OCI-LY7 (cell line): Measurements from ENCODE around the gene PUM2.

Experiments used
- CTCF ChIP-seq: fragments of 200-600 bp; sonication (generic); conservative IDR thresholded peaks from 2 replicates; pipeline ENCODE4 v1.5.1; 2014; ENCODE audit warnings: mild to moderate bottlenecking, antibody characterized with exemption, low read length, moderate library complexity, mixed read lengths
- EZH2phosphoT487 ChIP-seq: fragments of 200-600 bp; sonication (generic); IDR thresholded peaks from 2 replicates; pipeline ENCODE4 v1.6.1; 2018; ENCODE audit warnings: low read depth, borderline replicate concordance, mild to moderate bottlenecking, mixed run types, antibody characterized with exemption, low read length, moderate library complexity, mixed read lengths

- TF ChIP-seq CTCF (no peak), EZH2phosphoT487 (no peak)
These were observed 27.7 kb upstream of the PUM2 start for GRCh38 chr2:20378341-20378740.
